VCaP (cell line): ENCODE data around the gene DCBLD1.

Experiments
- H3K27ac ChIP-seq: fragments of 450-650 bp; 2 replicates; pipeline ENCODE4 v1.5.1; 2017
- TF ChIP-seq, protein P1 (sequence below): fragments of 450-650 bp; conservative IDR thresholded peaks from 2 replicates; pipeline ENCODE4 v1.5.1; 2017; ENCODE audit warnings: mild to moderate bottlenecking, moderate library complexity

Gene DCBLD1

DNA sequence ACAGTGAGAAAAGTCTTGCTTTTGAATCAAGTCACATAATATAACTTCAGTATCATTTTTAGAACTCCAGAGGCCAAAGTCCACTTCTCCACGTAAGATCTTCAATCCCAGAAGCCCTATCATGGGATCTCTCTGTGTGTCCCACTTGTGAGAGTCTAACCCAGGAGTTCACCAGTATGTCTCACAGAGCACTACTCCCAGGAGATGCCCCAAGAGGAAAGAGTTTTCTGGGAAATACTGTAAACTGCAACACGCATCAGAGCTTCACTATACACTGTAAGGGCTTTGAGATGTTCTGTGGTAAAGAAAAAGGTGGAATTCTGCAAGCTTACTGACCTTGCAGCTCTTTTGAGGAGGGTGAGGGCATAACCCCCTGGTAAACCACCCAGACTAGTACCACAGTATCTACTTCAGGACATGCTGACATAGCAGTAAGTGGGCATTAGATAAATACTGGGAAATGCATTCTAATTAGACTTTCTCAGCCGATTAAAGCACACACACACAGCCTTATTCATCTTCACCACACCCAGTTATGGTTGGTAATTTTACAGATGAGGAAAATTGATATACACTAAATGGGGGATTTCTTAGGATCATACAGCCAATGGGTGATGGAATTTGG, 12.3 kb downstream of the DCBLD1 start:
- H3K27ac ChIP-seq: no peak overlapping the region
- TF ChIP-seq, protein P1, sequence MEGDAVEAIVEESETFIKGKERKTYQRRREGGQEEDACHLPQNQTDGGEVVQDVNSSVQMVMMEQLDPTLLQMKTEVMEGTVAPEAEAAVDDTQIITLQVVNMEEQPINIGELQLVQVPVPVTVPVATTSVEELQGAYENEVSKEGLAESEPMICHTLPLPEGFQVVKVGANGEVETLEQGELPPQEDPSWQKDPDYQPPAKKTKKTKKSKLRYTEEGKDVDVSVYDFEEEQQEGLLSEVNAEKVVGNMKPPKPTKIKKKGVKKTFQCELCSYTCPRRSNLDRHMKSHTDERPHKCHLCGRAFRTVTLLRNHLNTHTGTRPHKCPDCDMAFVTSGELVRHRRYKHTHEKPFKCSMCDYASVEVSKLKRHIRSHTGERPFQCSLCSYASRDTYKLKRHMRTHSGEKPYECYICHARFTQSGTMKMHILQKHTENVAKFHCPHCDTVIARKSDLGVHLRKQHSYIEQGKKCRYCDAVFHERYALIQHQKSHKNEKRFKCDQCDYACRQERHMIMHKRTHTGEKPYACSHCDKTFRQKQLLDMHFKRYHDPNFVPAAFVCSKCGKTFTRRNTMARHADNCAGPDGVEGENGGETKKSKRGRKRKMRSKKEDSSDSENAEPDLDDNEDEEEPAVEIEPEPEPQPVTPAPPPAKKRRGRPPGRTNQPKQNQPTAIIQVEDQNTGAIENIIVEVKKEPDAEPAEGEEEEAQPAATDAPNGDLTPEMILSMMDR: no peak

DNA sequence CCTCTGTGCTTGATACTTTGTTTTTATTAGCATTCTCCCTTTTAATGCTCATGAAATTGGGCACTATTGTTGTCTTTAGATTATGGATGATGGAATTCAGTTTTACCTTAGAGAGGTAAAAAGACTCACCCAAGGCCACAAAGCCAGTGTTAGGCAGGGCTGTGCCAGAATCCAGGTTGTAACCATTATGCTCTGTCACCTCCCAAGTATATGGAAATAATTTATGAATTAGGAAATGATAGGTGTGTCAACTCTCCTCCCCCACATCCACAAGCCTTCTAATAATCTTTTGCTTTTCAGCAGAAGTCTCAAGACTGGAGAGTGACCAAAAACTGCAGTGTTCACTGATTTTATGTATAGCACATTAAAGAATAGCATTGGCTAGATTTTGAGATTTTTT, 13.0 kb downstream of the DCBLD1 start:
- TF ChIP-seq, protein P1: no peak
- no peak overlapping the region for H3K27ac ChIP-seq

DNA sequence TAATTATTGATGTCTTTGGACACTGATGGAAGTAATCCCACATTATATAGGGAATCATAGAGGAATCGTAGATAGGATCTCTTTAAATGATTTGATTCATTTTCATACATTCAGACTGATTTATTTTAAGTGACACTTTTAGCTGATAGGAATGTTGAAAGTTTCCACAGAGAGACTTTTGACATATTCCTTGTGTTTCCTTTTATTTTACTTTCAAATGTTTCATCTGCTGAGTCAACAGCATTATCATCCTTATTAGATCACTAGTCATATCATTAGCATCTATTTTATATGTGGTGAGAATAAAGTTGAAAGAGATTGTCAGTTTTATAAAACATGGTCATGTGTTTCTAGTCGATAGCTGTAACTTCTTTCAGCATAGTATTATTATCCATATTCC, 13.4 kb downstream of the DCBLD1 start:
- no peak overlapping the region for H3K27ac ChIP-seq
- TF ChIP-seq, protein P1: no peak

DNA sequence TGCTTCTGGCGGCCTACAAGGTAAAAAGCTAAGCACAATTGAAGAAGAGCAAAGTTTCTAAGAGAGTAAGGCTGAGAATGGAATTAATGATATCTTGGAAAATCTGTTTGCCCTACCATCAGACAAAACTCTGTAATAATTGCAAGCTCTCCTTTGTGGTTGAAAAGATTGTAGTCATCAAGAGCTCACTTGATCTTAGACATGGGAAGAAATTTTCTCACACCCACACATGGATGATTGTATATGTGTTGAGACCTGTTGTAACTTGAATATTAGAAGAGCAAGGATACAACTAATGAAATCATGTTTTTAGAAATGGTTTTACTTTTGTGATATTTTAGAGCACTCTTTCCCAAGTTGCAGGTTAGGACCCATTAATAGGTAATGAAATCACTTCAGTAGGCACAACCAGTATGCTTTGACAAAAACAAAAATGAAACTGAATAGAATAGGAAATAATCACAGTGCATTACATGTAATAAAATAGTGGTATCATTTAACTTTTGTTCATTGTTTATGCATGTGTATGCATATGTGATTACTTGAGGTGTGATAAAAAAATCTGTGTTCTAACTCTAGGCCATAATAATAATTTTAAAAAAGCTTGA, 14.0 kb downstream of the DCBLD1 start:
- TF ChIP-seq, protein P1: no peak
- no peak overlapping the region for H3K27ac ChIP-seq

DNA sequence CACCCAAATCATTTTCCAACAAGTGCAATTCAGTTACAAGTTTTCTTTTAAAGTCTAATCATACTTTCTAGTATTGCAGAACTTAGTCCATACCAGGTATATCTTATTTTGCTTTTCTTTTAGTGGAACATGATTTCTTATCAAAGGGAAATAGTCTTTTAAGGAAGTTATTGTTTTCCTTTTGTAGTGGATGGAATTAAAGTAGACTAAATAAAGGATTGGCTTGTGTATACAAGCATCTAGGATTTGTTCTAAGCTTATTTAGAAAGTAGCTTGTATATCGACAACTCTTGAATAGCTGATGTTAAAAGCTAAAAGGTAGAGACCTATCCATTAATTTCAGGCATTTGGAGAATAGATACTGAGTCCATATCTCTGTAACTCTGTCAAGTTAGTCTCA, 14.8 kb downstream of the DCBLD1 start:
- H3K27ac ChIP-seq: no peak overlapping the region
- TF ChIP-seq, protein P1: no peak

DNA sequence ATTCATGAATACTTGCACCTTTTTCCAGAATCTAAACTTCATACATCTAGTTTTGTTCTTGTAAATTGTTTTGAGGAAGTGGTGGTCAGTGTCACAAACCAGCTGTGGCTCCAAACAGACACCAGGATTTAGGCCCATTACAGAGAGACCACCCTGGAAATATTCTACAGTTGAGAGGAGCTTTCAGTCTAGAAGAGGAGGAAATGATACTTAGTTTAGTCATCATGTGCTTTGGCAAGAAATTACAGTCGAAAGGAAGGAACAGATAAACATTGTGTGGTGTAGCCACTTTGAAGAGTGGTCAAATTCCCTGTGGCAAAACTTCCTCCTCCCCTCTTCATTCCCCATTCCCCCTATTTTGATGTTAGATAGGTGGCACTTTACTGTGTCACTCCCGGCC, 15.7 kb downstream of the DCBLD1 start:
- no peak overlapping the region for H3K27ac ChIP-seq
- TF ChIP-seq, protein P1: no peak

DNA sequence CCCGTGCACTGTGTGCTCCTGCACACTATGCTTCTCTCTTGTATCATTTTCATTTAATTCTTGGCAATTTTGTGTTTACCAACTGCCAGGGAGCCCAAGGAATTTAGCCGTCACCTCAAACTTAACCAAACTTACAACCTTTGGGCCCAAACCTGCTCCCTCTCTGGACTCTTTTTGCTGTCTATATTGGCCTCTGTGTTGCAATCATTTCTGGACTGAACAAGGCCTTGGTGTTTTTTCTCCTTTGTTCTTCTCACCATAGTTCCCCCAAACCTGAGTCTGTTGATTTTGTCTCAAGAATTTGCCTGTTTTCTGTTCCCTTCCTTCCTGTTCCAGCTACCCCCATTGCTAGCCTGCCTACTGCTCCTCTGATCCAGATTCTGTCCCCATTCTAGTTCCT, 19.2 kb downstream of the DCBLD1 start:
- TF ChIP-seq, protein P1: no peak
- H3K27ac ChIP-seq: no peak overlapping the region
